Ishikawa (cell line): ENCODE results near the gene MEGF11.

ENCODE experiments used
- EGR1 ChIP-seq: IDR thresholded peaks from 2 replicates; pipeline ENCODE4 v1.6.1; 2012
- EP300 ChIP-seq: IDR thresholded peaks from 2 replicates; pipeline ENCODE4 v1.6.1; 2012; ENCODE audit warnings: borderline replicate concordance
- MAX ChIP-seq: IDR thresholded peaks from 2 replicates; pipeline ENCODE4 v1.6.1; 2012
- NFIC ChIP-seq: IDR thresholded peaks from 2 replicates; pipeline ENCODE4 v1.6.1; 2012
- RAD21 ChIP-seq: IDR thresholded peaks from 2 replicates; pipeline ENCODE4 v1.6.1; 2012; ENCODE audit warnings: low read depth
- REST ChIP-seq: IDR thresholded peaks from 2 replicates; pipeline ENCODE4 v1.6.1; 2012; ENCODE audit warnings: low read depth, mild to moderate bottlenecking
- TAF1 ChIP-seq: IDR thresholded peaks from 2 replicates; pipeline ENCODE4 v1.6.1; 2012; ENCODE audit warnings: low read depth, mild to moderate bottlenecking
- TCF12 ChIP-seq: IDR thresholded peaks from 2 replicates; pipeline ENCODE4 v1.6.1; 2012; ENCODE audit warnings: low read depth
- TEAD4 ChIP-seq: IDR thresholded peaks from 2 replicates; pipeline ENCODE4 v1.6.1; 2012
- USF1 ChIP-seq: IDR thresholded peaks from 2 replicates; pipeline ENCODE4 v1.6.1; 2012
- YY1 ChIP-seq: IDR thresholded peaks from 2 replicates; pipeline ENCODE4 v1.6.1; 2012; ENCODE audit warnings: low read depth
- ZBTB7A ChIP-seq: IDR thresholded peaks from 2 replicates; pipeline ENCODE4 v1.6.1; 2012; ENCODE audit warnings: low read depth

- TF ChIP-seq USF1 (no peak), ZBTB7A (no peak), TCF12 (no peak), NFIC (no peak), REST (no peak), YY1 (no peak), TAF1 (no peak), TEAD4 (no peak), EP300 (no peak), MAX (no peak), EGR1 (no peak), RAD21 (no peak)
Measured at GRCh38 chr15:66077320-66077663, 176.3 kb downstream of the MEGF11 start.
